GM12891 (cell line): ENCODE results near the gene CREB3L1.

Experiments
- POLR2A ChIP-seq: IDR thresholded peaks from 2 replicates; pipeline ENCODE4 v1.6.1; 2011; ENCODE audit warnings: low read depth, low read length, control low read depth
- POLR2AphosphoS5 ChIP-seq: IDR thresholded peaks from 2 replicates; pipeline ENCODE4 v1.6.1; 2011; ENCODE audit warnings: low read depth, low read length, control low read depth
- SPI1 ChIP-seq: IDR thresholded peaks from 2 replicates; pipeline ENCODE4 v1.6.1; 2011; ENCODE audit warnings: low read depth, low read length, control low read depth
- TAF1 ChIP-seq: IDR thresholded peaks from 2 replicates; pipeline ENCODE4 v1.6.1; 2011; ENCODE audit warnings: low read depth, low read length, control low read depth

DNA sequence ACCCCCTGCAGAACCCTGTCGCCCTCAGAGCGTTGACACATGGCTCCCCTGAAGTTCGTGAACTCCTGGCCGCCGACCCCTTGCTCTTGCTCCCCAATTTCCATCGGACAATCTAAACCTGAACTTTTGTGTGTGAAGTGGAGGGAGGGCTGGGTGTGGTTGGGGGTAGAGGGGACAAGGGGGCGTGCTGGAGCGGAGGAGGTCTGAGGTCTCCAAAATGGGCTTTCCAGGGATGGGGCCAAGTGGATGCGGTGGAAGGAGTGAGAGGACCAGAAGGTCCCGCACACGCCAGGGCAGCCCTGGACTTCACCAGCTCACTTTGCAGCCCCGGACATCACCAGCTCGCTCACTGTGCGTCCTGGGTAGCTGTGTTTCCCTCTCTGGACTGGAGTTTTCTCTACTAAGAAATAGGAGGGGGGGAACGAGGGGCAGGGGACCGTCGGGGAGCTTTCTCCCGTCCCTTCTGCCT is 18.6 kb downstream of the CREB3L1 start:
- TF ChIP-seq POLR2A (no peak), POLR2AphosphoS5 (no peak), SPI1 (no peak), TAF1 (no peak)
